ENCODE measurements around the gene PTPRZ1. TPM values are rescaled to one million over a fixed set of nuclear protein-coding genes. Genes with fewer than 3 reads are reported as not detected.

PTPRZ1 gene
- total RNA-seq, 1 donor: 0.43 TPM

- peak; percentile 6 for DNase-seq (ENCODE audit: low read depth)
- TF ChIP-seq, protein P1, sequence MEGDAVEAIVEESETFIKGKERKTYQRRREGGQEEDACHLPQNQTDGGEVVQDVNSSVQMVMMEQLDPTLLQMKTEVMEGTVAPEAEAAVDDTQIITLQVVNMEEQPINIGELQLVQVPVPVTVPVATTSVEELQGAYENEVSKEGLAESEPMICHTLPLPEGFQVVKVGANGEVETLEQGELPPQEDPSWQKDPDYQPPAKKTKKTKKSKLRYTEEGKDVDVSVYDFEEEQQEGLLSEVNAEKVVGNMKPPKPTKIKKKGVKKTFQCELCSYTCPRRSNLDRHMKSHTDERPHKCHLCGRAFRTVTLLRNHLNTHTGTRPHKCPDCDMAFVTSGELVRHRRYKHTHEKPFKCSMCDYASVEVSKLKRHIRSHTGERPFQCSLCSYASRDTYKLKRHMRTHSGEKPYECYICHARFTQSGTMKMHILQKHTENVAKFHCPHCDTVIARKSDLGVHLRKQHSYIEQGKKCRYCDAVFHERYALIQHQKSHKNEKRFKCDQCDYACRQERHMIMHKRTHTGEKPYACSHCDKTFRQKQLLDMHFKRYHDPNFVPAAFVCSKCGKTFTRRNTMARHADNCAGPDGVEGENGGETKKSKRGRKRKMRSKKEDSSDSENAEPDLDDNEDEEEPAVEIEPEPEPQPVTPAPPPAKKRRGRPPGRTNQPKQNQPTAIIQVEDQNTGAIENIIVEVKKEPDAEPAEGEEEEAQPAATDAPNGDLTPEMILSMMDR (IDR thresholded peaks at IDR 0.05; ENCODE audit: insufficient read depth, low read depth, low read length): no peak
- peak overlapping the region; percentile 56 for H3K4me3 ChIP-seq (ENCODE audit: low read depth, low read length)
Observed at GRCh38 chr7:121873289-121874194, 581 bp downstream of the PTPRZ1 start.

GRCh38 chr7:121874298-121874697 is 1.3 kb downstream of the PTPRZ1 start:
- TF ChIP-seq, protein P1 (IDR thresholded peaks at IDR 0.05; ENCODE audit: insufficient read depth, low read depth, low read length): no peak
- no peak overlapping the region for H3K4me3 ChIP-seq (ENCODE audit: low read depth, low read length)
- no peak for DNase-seq (ENCODE audit: low read depth)

DNA sequence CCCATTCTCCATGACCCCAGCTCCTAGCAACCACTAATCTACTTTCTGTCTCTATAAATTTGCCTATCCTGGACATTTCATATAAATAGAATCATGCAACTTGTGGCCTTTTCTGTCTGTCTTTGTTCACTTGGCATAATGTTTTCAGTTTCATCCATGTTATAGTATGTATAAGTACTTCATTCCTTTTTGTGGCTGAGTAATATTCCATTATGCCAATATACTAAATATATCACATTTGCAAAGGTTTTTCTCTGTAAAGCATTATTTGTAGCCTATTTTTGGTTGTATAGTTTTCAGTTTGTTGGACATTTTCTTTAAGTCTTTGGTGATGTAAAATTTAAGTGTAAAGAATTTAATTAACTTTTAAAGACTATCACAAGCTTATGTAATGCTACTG is 2.2 kb downstream of the PTPRZ1 start:
- DNase-seq (ENCODE audit: low read depth): no peak
- H3K4me3 ChIP-seq (ENCODE audit: low read depth, low read length): no peak overlapping the region
- TF ChIP-seq, protein P1 (IDR thresholded peaks at IDR 0.05; ENCODE audit: insufficient read depth, low read depth, low read length): no peak

GRCh38 chr7:121876656-121877500 is 3.9 kb downstream of the PTPRZ1 start:
- TF ChIP-seq, protein P1 (IDR thresholded peaks at IDR 0.05; ENCODE audit: insufficient read depth, low read depth, low read length): no peak
- no peak for DNase-seq (ENCODE audit: low read depth)
- no peak overlapping the region for H3K4me3 ChIP-seq (ENCODE audit: low read depth, low read length)

DNA sequence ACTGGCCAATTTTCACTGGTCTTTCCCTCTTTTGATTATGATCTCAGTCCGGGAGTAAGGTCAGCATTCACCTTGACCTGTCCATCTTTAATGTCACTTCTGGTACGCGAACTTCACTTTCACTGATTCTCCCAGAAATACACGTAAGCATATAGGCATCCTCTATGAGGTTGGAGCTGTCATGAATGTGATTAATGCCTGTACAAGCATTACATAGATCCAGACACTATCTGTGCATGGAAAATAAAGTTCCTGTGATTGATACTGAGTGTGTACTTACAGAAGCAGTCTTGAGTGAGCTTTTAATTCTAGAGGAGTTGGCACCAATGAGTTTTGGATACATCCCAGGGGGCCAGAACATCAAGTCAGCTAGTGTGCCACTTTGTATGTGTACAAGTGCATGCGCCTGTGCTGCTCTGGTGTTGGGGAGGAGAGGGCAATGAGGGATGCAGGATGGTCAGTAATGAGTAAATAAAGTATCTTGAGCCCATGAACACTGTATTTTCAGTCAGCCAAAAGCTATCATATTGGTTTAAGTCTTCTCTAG is 6.0 kb downstream of the PTPRZ1 start:
- H3K4me3 ChIP-seq (ENCODE audit: low read depth, low read length): no peak overlapping the region
- no peak for DNase-seq (ENCODE audit: low read depth)
- TF ChIP-seq, protein P1 (IDR thresholded peaks at IDR 0.05; ENCODE audit: insufficient read depth, low read depth, low read length): no peak

- no peak for DNase-seq (ENCODE audit: low read depth)
- no peak overlapping the region for H3K4me3 ChIP-seq (ENCODE audit: low read depth, low read length)
- TF ChIP-seq, protein P1 (IDR thresholded peaks at IDR 0.05; ENCODE audit: insufficient read depth, low read depth, low read length): no peak
Observed at GRCh38 chr7:121879544-121879943, 6.6 kb downstream of the PTPRZ1 start.
